ENCODE results near the gene BFSP1. TPM values are rescaled to one million over a fixed set of nuclear protein-coding genes. Genes with fewer than 3 reads are reported as not detected.

BFSP1 gene
- total RNA-seq, 1 donor from 2014 or later: 3.5 TPM

GRCh38 chr20:17525132-17525531 is 6.0 kb downstream of the BFSP1 start:
- no peaks in the 10 kb centered on the region for H3K9me3 Mint-ChIP-seq (ENCODE audit: unreplicated experiment)
- H3K27me3 Mint-ChIP-seq (ENCODE audit: unreplicated experiment): peaks cover 5% of the 10 kb centered on the region
- no peak overlapping the region for H3K27ac Mint-ChIP-seq (ENCODE audit: unreplicated experiment)
- peaks cover 14% of the 10 kb centered on the region for H3K4me1 Mint-ChIP-seq (ENCODE audit: unreplicated experiment)
- no peak for TF ChIP-seq CTCF (IDR thresholded peaks at IDR 0.05; ENCODE audit: unreplicated experiment)
- no peak overlapping the region for H3K4me3 Mint-ChIP-seq (ENCODE audit: unreplicated experiment)
- peaks cover 5% of the 10 kb centered on the region for H3K36me3 Mint-ChIP-seq (ENCODE audit: low read depth, unreplicated experiment)
- no peak for DNase-seq (ENCODE audit: low spot score)

GRCh38 chr20:17524560-17524959 is 6.6 kb downstream of the BFSP1 start:
- Mint-ChIP-seq H3K4me3 (ENCODE audit: unreplicated experiment) (no peak overlapping the region), H3K36me3 (ENCODE audit: low read depth, unreplicated experiment) (peaks cover 5% of the 10 kb centered on the region), H3K4me1 (ENCODE audit: unreplicated experiment) (peaks cover 18% of the 10 kb centered on the region), H3K27me3 (ENCODE audit: unreplicated experiment) (peaks cover 5% of the 10 kb centered on the region), H3K9me3 (ENCODE audit: unreplicated experiment) (no peaks in the 10 kb centered on the region), H3K27ac (ENCODE audit: unreplicated experiment) (no peak overlapping the region)
- no peak for DNase-seq (ENCODE audit: low spot score)
- no peak for TF ChIP-seq CTCF (IDR thresholded peaks at IDR 0.05; ENCODE audit: unreplicated experiment)

GRCh38 chr20:17523326-17523725 is 7.9 kb downstream of the BFSP1 start:
- Mint-ChIP-seq H3K36me3 (ENCODE audit: low read depth, unreplicated experiment) (peaks cover 5% of the 10 kb centered on the region), H3K27ac (ENCODE audit: unreplicated experiment) (no peak overlapping the region), H3K27me3 (ENCODE audit: unreplicated experiment) (peaks cover 5% of the 10 kb centered on the region), H3K9me3 (ENCODE audit: unreplicated experiment) (no peaks in the 10 kb centered on the region), H3K4me3 (ENCODE audit: unreplicated experiment) (no peak overlapping the region), H3K4me1 (ENCODE audit: unreplicated experiment) (peaks cover 20% of the 10 kb centered on the region)
- no peak for DNase-seq (ENCODE audit: low spot score)
- TF ChIP-seq CTCF (IDR thresholded peaks at IDR 0.05; ENCODE audit: unreplicated experiment): no peak

GRCh38 chr20:17522528-17522927 is 8.7 kb downstream of the BFSP1 start:
- Mint-ChIP-seq H3K36me3 (ENCODE audit: low read depth, unreplicated experiment) (peaks cover 5% of the 10 kb centered on the region), H3K4me3 (ENCODE audit: unreplicated experiment) (no peak overlapping the region), H3K9me3 (ENCODE audit: unreplicated experiment) (no peaks in the 10 kb centered on the region), H3K4me1 (ENCODE audit: unreplicated experiment) (peaks cover 20% of the 10 kb centered on the region), H3K27me3 (ENCODE audit: unreplicated experiment) (peaks cover 7% of the 10 kb centered on the region), H3K27ac (ENCODE audit: unreplicated experiment) (no peak overlapping the region)
- DNase-seq (ENCODE audit: low spot score): no peak
- no peak for TF ChIP-seq CTCF (IDR thresholded peaks at IDR 0.05; ENCODE audit: unreplicated experiment)

- peak overlapping the region; percentile 49 for H3K27ac Mint-ChIP-seq (ENCODE audit: unreplicated experiment)
- H3K9me3 Mint-ChIP-seq (ENCODE audit: unreplicated experiment): no peaks in the 10 kb centered on the region
- TF ChIP-seq CTCF (IDR thresholded peaks at IDR 0.05; ENCODE audit: unreplicated experiment): no peak
- H3K4me3 Mint-ChIP-seq (ENCODE audit: unreplicated experiment): no peak overlapping the region
- peak; percentile 33 for DNase-seq (ENCODE audit: low spot score)
- H3K4me1 Mint-ChIP-seq (ENCODE audit: unreplicated experiment): peaks cover 20% of the 10 kb centered on the region
- H3K27me3 Mint-ChIP-seq (ENCODE audit: unreplicated experiment): peaks cover 7% of the 10 kb centered on the region
- H3K36me3 Mint-ChIP-seq (ENCODE audit: low read depth, unreplicated experiment): peaks cover 5% of the 10 kb centered on the region
Observed at GRCh38 chr20:17520583-17520982, 10.6 kb downstream of the BFSP1 start.

Measured in endothelial cell (in vitro differentiated cells).